Smooth muscle cell (in vitro differentiated cells): Measurements from ENCODE around the gene BCAS3. TPM values are rescaled to one million over a fixed set of nuclear protein-coding genes. Genes with fewer than 3 reads are reported as not detected.
A peak's percentile ranks its signal among the peaks of the same experiment; 100 is the strongest.
"Not testable (repeated sequence)": the region's sequence is repeated elsewhere in the genome, so short reads cannot be mapped to it uniquely, and the experiment has no call there.

Experiments
- DNase-seq: peaks from one replicate; lab custom pipeline; 2025; ENCODE audit not compliant: unreplicated experiment; lab: John Stamatoyannopoulos, UW
- H2AFZ ChIP-seq: fragments of 200-600 bp; sonication (generic); 2 replicates; pipeline ENCODE4 v1.6.0; 2016; ENCODE audit warnings: antibody characterized with exemption, low read depth, mild to moderate bottlenecking
- H3F3A ChIP-seq: fragments of 200-600 bp; sonication (generic); 2 replicates; pipeline ENCODE4 v1.6.0; 2017; ENCODE audit warnings: antibody characterized with exemption, low read depth
- H3K27ac ChIP-seq: fragments of 200-600 bp; sonication (generic); 2 replicates; pipeline ENCODE4 v1.5.1; 2016; ENCODE audit warnings: low read depth, mild to moderate bottlenecking
- H3K27me3 ChIP-seq: fragments of 200-600 bp; sonication (generic); 2 replicates; pipeline ENCODE4 v1.6.1; 2016; ENCODE audit warnings: low read depth, mild to moderate bottlenecking
- H3K36me3 ChIP-seq: fragments of 200-600 bp; sonication (generic); 2 replicates; pipeline ENCODE4 v1.5.1; 2016; ENCODE audit warnings: low read depth
- H3K4me1 ChIP-seq: fragments of 200-600 bp; sonication (generic); 2 replicates; pipeline ENCODE4 v1.5.1; 2016; ENCODE audit warnings: low read depth
- H3K4me2 ChIP-seq: fragments of 200-600 bp; sonication (generic); 2 replicates; pipeline ENCODE4 v1.6.0; 2016; ENCODE audit warnings: mild to moderate bottlenecking
- H3K4me3 ChIP-seq: fragments of 200-600 bp; sonication (generic); 2 replicates; pipeline ENCODE4 v1.5.1; 2016; ENCODE audit warnings: mild to moderate bottlenecking
- H3K79me2 ChIP-seq: fragments of 200-600 bp; sonication (generic); 2 replicates; pipeline ENCODE4 v1.6.0; 2016; ENCODE audit warnings: low read depth, mild to moderate bottlenecking
- H3K9ac ChIP-seq: fragments of 200-600 bp; sonication (generic); 2 replicates; pipeline ENCODE4 v1.6.0; 2016; ENCODE audit warnings: low read depth
- H3K9me3 ChIP-seq: fragments of 200-600 bp; sonication (generic); replicated peaks from 2 replicates; pipeline ENCODE4 v1.5.1; 2016; ENCODE audit warnings: low read depth
- H4K20me1 ChIP-seq: fragments of 200-600 bp; sonication (generic); 2 replicates; pipeline ENCODE4 v1.6.0; 2016; ENCODE audit warnings: low read depth
- CTCF ChIP-seq: fragments of 200-600 bp; sonication (generic); IDR thresholded peaks from 2 replicates; pipeline ENCODE4 v1.5.1; 2017; ENCODE audit warnings: borderline replicate concordance, mild to moderate bottlenecking, antibody characterized with exemption; ENCODE audit not compliant: insufficient read depth, poor library complexity, severe bottlenecking
- WGBS: methylation state at CpG from one replicate; pipeline ENCODE4 v1.1.7; 2016; ENCODE audit warnings: low lambda C conversion rate; 5-methylcytosine and 5-hydroxymethylcytosine counted together
- polyA plus RNA-seq: library from polyadenylated mRNA; unstranded; fragments of >200 nt; fragmentation: Nextera tagmentation; extraction: Ambion mirVana; gene quantifications from 2 replicates; pipeline ENCODE4 v1.2.1, GENCODE V29; 2016
- total RNA-seq: library from RNA; depleted of rRNA; stranded (reverse); fragments of >200 nt; gene quantifications from 2 replicates; pipeline ENCODE4 v1.2.3, GENCODE V29; 2014

BCAS3 gene
- total and polyA plus RNA-seq, 2 experiments from 2014 or later = 17.2 to 54.5 TPM

GRCh38 chr17:61426482-61427304 lies 749.0 kb downstream of the BCAS3 start:
- peak; percentile 12 for TF ChIP-seq CTCF
- no peaks in the 10 kb centered on the region for H3K79me2 ChIP-seq
- no peak for DNase-seq
- WGBS = 77% methylated on average over 10 of the region's 10 CpGs
- H3K27ac ChIP-seq = no peak overlapping the region
- no peaks in the 10 kb centered on the region for H3K36me3 ChIP-seq
- H4K20me1 ChIP-seq = no peaks in the 10 kb centered on the region
- no peak overlapping the region for H3K4me3 ChIP-seq
- no peaks in the 10 kb centered on the region for H3K9me3 ChIP-seq
- H2AFZ ChIP-seq = no peak overlapping the region
- no peaks in the 10 kb centered on the region for H3K4me1 ChIP-seq
- no peak overlapping the region for H3K4me2 ChIP-seq
- H3F3A ChIP-seq = no peaks in the 10 kb centered on the region
- no peak overlapping the region for H3K9ac ChIP-seq
- no peaks in the 10 kb centered on the region for H3K27me3 ChIP-seq

GRCh38 chr17:61427567-61427966 lies 749.9 kb downstream of the BCAS3 start:
- no peaks in the 10 kb centered on the region for H4K20me1 ChIP-seq
- no peaks in the 10 kb centered on the region for H3K79me2 ChIP-seq
- H2AFZ ChIP-seq = no peak overlapping the region
- H3K36me3 ChIP-seq = no peaks in the 10 kb centered on the region
- H3F3A ChIP-seq = no peaks in the 10 kb centered on the region
- H3K4me1 ChIP-seq = no peaks in the 10 kb centered on the region
- no peaks in the 10 kb centered on the region for H3K27me3 ChIP-seq
- no peak overlapping the region for H3K4me2 ChIP-seq
- no peak overlapping the region for H3K27ac ChIP-seq
- H3K4me3 ChIP-seq = no peak overlapping the region
- H3K9ac ChIP-seq = no peak overlapping the region
- H3K9me3 ChIP-seq = no peaks in the 10 kb centered on the region
- DNase-seq = no peak
- no peak for TF ChIP-seq CTCF

- no peaks in the 10 kb centered on the region for H4K20me1 ChIP-seq
- 83% methylated on average over 1 of the region's 1 CpG for WGBS
- no peaks in the 10 kb centered on the region for H3F3A ChIP-seq
- no peaks in the 10 kb centered on the region for H3K4me1 ChIP-seq
- no peaks in the 10 kb centered on the region for H3K36me3 ChIP-seq
- no peaks in the 10 kb centered on the region for H3K9me3 ChIP-seq
- no peak overlapping the region for H3K4me2 ChIP-seq
- H3K9ac ChIP-seq = no peak overlapping the region
- H2AFZ ChIP-seq = no peak overlapping the region
- no peak for TF ChIP-seq CTCF
- H3K27ac ChIP-seq = no peak overlapping the region
- no peak for DNase-seq
- no peaks in the 10 kb centered on the region for H3K79me2 ChIP-seq
- H3K4me3 ChIP-seq = no peak overlapping the region
- no peaks in the 10 kb centered on the region for H3K27me3 ChIP-seq
These were observed 751.6 kb downstream of the BCAS3 start for GRCh38 chr17:61429274-61429673.

- H3K4me2 ChIP-seq, H3K9me3 ChIP-seq, H3K36me3 ChIP-seq, H3K79me2 ChIP-seq, H3K27me3 ChIP-seq, H2AFZ ChIP-seq, H3F3A ChIP-seq, H3K9ac ChIP-seq, H3K4me1 ChIP-seq, DNase-seq, H4K20me1 ChIP-seq, H3K27ac ChIP-seq, H3K4me3 ChIP-seq: not testable (repeated sequence)
- 97% methylated on average over 6 of the region's 6 CpGs for WGBS
These were observed 752.2 kb downstream of the BCAS3 start for GRCh38 chr17:61429831-61430230.
